ENCODE measurements around the gene FYN.

DNA sequence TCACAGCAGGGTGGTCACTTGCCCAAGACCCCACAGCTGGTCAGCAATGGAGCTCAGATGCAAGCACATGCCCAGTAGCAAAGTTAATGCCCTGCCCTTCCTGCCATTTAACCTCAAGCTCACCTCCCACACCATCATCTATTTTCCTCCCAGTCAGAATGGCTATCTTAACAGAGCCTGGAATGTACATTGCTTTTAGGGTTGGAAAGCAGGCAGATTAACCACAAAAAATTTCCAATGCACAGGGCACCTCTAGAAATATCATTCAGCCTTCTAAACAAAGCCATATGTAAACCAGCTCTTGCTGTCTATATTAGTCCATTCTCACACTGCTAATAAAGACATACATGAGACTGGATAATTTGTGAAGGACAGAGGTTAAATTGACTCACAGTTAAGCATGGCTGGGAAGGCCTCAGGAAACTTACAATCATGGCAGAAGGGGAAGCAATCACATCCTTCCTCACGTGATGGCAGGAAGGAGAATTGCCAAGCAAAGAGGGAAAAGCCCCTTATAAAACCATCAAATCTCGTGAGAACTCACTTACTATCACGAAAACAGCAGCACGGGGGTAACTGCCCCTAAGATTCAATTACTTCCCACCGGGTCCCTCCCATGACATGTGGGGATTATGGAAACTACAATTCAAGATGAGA lies 106.9 kb downstream of the FYN start:
- TF ChIP-seq, protein P1, sequence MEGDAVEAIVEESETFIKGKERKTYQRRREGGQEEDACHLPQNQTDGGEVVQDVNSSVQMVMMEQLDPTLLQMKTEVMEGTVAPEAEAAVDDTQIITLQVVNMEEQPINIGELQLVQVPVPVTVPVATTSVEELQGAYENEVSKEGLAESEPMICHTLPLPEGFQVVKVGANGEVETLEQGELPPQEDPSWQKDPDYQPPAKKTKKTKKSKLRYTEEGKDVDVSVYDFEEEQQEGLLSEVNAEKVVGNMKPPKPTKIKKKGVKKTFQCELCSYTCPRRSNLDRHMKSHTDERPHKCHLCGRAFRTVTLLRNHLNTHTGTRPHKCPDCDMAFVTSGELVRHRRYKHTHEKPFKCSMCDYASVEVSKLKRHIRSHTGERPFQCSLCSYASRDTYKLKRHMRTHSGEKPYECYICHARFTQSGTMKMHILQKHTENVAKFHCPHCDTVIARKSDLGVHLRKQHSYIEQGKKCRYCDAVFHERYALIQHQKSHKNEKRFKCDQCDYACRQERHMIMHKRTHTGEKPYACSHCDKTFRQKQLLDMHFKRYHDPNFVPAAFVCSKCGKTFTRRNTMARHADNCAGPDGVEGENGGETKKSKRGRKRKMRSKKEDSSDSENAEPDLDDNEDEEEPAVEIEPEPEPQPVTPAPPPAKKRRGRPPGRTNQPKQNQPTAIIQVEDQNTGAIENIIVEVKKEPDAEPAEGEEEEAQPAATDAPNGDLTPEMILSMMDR (IDR thresholded peaks at IDR 0.05; ENCODE audit: control extremely low read depth in 1 of 3, insufficient read depth in 1 of 3, low read depth in 1 of 3, low read length in 3 of 3): no peak
- no peak for TF ChIP-seq POLR2A (IDR thresholded peaks at IDR 0.05; ENCODE audit: control extremely low read depth in 1 of 2, low read depth in 2 of 2, low read length in 2 of 2)
